ENCODE measurements around the gene DYNC1LI2.

DNA sequence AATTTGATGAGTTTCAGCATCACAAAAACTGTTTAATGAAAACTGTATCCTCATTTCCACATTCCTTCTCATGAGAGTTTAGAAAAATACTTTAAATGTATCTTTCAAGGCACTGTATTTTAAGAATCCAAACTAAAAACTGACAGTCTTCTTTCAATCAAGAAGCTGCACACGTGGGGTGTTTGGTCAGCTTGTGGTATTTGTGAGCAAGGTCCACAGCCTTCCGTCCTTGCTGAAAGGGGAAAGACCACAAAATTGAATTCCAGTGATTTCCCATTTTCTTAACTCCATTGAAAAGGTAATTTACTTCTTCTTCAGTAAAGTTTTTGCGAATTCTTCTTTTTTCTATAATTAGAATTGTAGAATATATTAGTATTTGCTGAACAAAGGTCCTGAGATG lies 3.4 kb upstream of the DYNC1LI2 start:
- TF ChIP-seq POLR2A (IDR thresholded peaks at IDR 0.05; ENCODE audit: low read depth, low read length) (no peak), EP300 (IDR thresholded peaks at IDR 0.05; ENCODE audit: borderline replicate concordance in 1 of 2, control insufficient read depth in 1 of 2, low read depth in 2 of 2, low read length in 2 of 2) (no peak)
- TF ChIP-seq, protein P1, sequence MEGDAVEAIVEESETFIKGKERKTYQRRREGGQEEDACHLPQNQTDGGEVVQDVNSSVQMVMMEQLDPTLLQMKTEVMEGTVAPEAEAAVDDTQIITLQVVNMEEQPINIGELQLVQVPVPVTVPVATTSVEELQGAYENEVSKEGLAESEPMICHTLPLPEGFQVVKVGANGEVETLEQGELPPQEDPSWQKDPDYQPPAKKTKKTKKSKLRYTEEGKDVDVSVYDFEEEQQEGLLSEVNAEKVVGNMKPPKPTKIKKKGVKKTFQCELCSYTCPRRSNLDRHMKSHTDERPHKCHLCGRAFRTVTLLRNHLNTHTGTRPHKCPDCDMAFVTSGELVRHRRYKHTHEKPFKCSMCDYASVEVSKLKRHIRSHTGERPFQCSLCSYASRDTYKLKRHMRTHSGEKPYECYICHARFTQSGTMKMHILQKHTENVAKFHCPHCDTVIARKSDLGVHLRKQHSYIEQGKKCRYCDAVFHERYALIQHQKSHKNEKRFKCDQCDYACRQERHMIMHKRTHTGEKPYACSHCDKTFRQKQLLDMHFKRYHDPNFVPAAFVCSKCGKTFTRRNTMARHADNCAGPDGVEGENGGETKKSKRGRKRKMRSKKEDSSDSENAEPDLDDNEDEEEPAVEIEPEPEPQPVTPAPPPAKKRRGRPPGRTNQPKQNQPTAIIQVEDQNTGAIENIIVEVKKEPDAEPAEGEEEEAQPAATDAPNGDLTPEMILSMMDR (IDR thresholded peaks at IDR 0.05 in 2 of 3, conservative IDR thresholded peaks at IDR 0.05 in 1 of 3; ENCODE audit: control insufficient read depth in 2 of 3, extremely low read depth in 1 of 3, insufficient read depth in 1 of 3, low read depth in 3 of 3, low read length in 3 of 3), result no peak
